Measurements from ENCODE around the gene ZFHX3. TPM values are rescaled to one million over a fixed set of nuclear protein-coding genes. Genes with fewer than 3 reads are reported as not detected.

The ZFHX3 gene
- total RNA-seq, 2 experiments from 2014 or later = 0.38 to 0.43 TPM

DNA sequence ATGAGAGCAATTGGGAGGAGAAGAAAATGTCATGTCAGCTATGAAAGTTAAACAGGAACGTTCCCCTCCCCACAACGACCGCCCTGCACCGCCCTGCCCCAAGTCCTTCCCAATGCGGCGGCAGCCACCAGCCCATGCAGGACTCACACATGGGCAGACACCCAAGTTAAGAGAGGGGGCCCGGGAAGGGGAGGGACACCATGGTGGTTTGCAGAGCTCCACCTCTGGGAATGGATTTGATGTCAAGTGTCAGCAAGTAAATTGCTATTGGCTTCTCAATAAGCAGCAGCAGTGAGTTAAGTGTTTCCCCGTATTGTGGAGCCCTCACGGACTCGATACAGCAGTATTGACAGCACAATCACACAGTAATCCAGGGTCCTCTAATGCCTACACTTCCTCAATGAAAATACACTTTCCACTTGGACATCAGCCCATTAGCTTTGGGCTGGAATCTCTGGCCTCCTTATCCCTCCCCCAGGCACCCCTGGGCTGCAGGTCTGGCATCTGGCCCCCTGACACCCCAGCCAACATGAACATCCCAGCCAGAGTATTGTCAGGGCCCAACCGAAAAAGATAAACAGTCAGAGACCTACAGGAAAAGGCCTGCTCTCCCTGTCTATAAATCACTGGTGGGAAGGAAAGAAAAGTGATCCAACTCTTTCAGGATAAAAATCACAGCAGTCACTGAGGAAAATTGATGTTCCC, 22.6 kb downstream of the ZFHX3 start:
- Mint-ChIP-seq H3K27ac (no peak overlapping the region), H3K27me3 (no peaks in the 10 kb centered on the region), H3K4me1 (no peaks in the 10 kb centered on the region), H3K36me3 (ENCODE audit: low read depth) (no peaks in the 10 kb centered on the region), H3K4me3 (no peak overlapping the region), H3K9me3 (no peaks in the 10 kb centered on the region)
- DNase-seq = no peak
- ChIA-PET CTCF (interaction anchor here (0.6 kb wide), 1 partner anchor 188 kb away, joined by 4 read pairs; no protein-coding TSS in a partner anchor), POLR2A (no interaction called here)

DNA sequence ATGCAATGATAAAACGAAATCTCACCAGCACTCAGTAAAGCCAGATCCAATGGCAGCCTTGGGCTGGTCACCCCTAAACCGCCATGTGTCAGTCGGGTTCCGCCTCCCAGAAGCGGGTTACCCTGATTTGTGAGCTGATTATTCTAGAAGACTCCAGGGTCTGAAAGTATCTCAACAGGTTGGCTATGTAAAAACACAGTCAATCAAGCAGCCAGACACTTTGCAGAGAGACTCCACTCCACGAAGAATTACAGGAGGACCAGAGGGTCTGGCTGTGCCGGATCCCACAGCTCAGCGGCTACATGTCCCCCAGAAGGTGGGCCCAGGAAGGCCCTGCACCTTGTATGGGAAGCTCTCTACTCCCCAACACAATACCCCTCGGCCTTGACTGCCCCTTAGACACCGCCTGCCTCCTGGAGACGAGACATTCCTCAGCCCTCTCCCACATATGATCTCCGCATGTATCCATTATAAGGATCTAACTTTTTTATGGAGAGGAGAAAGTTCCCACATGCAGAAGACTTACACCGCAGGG, 23.3 kb downstream of the ZFHX3 start:
- POLR2A ChIA-PET = no interaction called here
- CTCF ChIA-PET = interaction anchor here (0.6 kb wide), 1 partner anchor 188 kb away, joined by 4 read pairs; no protein-coding TSS in a partner anchor

DNA sequence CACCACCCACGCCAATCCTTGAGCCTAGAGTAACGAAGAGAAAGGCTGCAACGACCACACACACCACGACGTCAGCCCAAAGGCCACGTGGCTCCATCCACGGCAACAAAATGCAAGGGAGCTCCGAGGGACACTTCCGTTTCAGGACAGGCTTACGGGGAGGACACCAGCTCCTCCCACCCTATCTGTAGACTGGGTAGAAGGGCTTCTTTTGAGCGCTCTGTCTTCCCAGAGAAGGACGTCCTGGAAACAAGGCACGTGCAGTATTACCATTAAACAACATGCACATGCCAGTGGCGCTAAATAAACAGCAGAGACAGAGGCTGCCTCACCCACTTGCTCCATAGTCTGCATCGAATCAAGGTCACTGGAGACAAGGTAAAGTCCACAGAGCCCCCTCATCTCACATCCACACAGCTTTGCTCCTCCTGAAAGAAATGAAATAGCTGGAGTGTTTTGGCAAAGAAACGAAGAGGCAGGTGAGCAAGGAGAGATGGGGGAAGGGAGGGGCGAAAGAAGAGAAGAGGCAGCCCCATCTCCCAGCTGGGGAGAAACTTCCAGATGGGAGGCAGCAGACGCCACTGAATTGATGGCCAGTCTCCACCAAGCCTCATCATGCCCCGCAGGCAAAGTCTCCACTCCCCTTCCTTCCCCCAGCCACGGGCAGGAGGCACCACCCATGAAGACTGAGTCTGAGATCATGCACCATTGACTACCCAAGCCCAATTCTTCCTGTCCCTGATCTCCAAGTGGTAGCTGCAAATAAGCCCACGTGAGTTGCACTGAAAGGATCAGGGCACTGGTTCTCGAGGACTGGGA, 24.0 kb downstream of the ZFHX3 start:
- no peak for DNase-seq
- CTCF ChIA-PET = no interaction called here
- POLR2A ChIA-PET = no interaction called here
- Mint-ChIP-seq H3K4me3 (no peak overlapping the region), H3K27ac (no peak overlapping the region), H3K36me3 (ENCODE audit: low read depth) (no peaks in the 10 kb centered on the region), H3K27me3 (no peaks in the 10 kb centered on the region), H3K9me3 (no peaks in the 10 kb centered on the region), H3K4me1 (no peaks in the 10 kb centered on the region)

More for the DNA sequence above, 23.3 kb downstream of the ZFHX3 start:
- Mint-ChIP-seq H3K27me3 (no peaks in the 10 kb centered on the region), H3K4me1 (no peaks in the 10 kb centered on the region), H3K4me3 (no peak overlapping the region), H3K27ac (no peak overlapping the region), H3K36me3 (ENCODE audit: low read depth) (no peaks in the 10 kb centered on the region), H3K9me3 (no peaks in the 10 kb centered on the region)
- no peak for DNase-seq

DNA sequence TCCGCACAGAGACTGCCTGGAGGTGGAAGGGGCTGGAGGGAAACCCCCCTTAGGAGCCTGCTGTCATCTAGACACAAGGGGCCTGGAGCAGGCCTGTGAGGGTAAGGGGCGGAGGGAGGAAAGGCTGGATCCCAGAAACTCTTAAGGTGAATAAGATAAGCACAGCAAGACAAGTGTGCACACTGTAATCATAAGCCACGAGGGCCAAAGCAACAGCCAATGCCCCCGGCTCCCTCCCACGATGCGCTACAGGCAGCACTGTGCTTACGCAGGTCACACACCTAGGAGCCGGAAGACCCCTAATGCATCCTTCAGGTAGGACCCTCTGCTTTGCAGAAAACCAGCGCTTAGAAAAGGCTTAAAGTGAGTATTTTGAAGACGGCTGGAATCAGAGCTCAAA, 24.6 kb downstream of the ZFHX3 start:
- Mint-ChIP-seq H3K9me3 (no peaks in the 10 kb centered on the region), H3K4me1 (no peaks in the 10 kb centered on the region), H3K27ac (no peak overlapping the region), H3K27me3 (no peaks in the 10 kb centered on the region), H3K4me3 (no peak overlapping the region), H3K36me3 (ENCODE audit: low read depth) (no peaks in the 10 kb centered on the region)
- DNase-seq = no peak
- POLR2A ChIA-PET = no interaction called here
- CTCF ChIA-PET = no interaction called here

DNA sequence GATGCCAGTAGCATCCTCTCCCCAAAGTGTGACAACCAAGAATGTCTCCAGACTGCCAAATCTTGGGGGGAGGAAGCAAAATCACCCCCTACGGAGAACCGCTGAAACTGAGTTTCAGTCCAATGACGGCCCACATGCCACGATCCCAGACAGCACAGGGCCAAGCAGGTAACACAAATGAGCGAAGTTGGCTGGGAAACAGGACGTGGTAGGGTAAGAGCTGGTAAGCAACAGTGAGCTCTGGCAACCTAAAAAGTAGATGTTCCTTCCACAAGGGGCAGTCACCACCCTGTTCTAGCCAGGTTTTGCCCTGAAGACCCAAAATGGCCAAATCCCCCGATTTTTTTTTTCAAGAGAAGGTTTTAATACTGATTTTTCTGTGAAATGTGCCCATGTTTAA, 25.4 kb downstream of the ZFHX3 start:
- ChIA-PET POLR2A (no interaction called here), CTCF (no interaction called here)
- Mint-ChIP-seq H3K9me3 (no peaks in the 10 kb centered on the region), H3K27me3 (no peaks in the 10 kb centered on the region), H3K27ac (no peak overlapping the region), H3K36me3 (ENCODE audit: low read depth) (no peaks in the 10 kb centered on the region), H3K4me3 (no peak overlapping the region), H3K4me1 (no peaks in the 10 kb centered on the region)
- DNase-seq = no peak

DNA sequence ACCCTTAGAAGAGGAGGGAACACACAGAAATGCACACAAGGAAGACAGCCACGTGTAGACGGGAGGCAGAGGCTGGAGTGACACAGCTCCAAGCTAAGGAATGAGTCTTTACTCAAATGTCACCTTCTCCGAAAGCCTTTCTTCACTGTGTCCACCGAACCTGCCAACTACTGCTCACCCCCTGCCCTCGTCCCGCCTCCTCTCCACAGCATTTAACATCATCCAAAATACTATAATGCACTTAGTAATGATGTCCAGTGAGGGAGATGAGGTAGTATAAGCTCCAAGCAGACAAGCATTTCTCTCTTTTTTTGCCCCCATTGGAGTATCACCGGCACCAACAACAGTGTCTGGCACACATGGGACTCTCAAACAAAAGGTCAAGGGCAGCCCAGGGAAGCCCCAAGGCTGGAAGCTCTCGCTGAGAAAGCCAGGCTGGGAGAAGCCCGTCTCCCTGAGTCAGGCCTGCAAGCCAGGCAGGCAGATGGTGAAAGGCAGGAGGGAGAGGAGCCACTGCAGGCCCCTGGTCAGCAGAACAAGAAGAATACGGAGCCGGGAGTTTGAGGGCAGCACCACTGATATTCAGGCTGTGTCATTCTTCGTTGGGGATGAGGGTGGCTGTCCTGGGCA, 25.9 kb downstream of the ZFHX3 start:
- Mint-ChIP-seq H3K4me3 (no peak overlapping the region), H3K4me1 (no peaks in the 10 kb centered on the region), H3K9me3 (no peaks in the 10 kb centered on the region), H3K27ac (no peak overlapping the region), H3K27me3 (no peaks in the 10 kb centered on the region), H3K36me3 (ENCODE audit: low read depth) (no peaks in the 10 kb centered on the region)
- DNase-seq = no peak
- POLR2A ChIA-PET = no interaction called here
- CTCF ChIA-PET = no interaction called here

DNA sequence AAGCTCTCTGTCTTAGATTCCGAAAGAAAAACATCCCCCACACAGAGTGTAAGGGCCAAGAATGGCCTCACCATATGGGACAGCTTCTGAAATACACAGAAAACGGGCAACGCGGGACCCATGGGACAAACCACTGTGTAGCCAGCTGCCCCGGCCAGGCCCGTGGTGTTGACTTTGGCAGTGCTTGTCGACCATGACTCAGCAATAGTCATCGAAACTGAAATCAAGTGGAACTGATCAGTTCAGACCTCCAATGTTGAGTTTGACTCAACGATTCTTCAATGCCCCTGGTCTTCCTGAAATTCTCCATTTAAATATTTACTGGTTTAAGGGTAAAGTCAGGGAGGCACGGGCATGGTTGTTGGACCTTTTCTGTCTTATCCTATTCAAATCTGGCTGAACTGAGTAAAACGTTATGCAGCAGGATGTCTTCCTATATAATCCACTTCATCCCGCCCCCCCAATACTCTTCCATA, 27.5 kb downstream of the ZFHX3 start:
- H3K4me1 Mint-ChIP-seq = no peaks in the 10 kb centered on the region
- H3K27me3 Mint-ChIP-seq = no peaks in the 10 kb centered on the region
- no peaks in the 10 kb centered on the region for H3K36me3 Mint-ChIP-seq (ENCODE audit: low read depth)
- H3K4me3 Mint-ChIP-seq = no peak overlapping the region
- no peak for DNase-seq
- ChIA-PET CTCF (no interaction called here), POLR2A (no interaction called here)
- H3K27ac Mint-ChIP-seq = no peak overlapping the region
- H3K9me3 Mint-ChIP-seq = no peaks in the 10 kb centered on the region

DNA sequence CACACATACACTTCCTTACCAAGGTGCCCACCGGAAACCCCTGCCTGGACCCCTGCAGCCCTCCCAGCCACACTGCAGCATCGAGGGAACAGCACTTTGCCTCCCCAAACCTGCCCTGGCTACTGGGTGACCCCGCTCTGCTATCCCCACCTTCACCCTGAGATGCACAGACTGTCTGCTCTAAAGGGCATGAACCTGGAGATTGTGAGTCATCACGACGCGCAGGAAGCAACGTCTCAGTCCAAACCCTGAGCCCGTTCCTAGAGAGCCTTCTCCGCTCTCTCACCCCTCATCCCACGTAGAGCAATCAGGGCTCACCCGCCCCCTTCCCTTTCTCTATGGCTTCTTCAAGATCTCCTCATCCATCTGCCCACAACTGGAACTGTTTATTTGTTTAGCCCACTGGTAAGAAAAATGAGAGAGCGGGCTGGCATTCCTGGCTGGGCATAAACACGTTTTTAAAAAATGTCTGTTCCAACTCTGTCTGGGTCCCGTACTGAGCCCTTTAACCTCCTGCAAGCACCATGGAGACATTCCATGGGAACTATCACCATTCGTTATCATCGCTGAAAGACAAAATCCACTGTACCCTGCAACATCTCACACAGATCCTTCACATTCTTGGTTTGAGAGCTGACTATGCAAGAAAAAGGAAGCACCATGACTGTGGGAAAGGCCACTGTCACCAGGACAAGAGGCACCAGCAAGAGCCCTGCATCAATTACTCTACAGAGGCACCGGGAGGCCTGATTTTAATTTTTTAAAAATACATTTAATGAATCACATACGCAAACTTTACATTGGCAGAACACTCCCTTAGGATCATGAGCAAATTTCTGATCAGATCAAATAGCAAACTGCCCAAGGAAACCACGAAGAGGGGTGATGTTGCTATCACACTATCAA, 28.2 kb downstream of the ZFHX3 start:
- Mint-ChIP-seq H3K4me3 (no peak overlapping the region), H3K4me1 (no peaks in the 10 kb centered on the region), H3K36me3 (ENCODE audit: low read depth) (no peaks in the 10 kb centered on the region), H3K27ac (no peak overlapping the region), H3K27me3 (no peaks in the 10 kb centered on the region), H3K9me3 (no peaks in the 10 kb centered on the region)
- DNase-seq = no peak
- CTCF ChIA-PET = no interaction called here
- POLR2A ChIA-PET = no interaction called here

DNA sequence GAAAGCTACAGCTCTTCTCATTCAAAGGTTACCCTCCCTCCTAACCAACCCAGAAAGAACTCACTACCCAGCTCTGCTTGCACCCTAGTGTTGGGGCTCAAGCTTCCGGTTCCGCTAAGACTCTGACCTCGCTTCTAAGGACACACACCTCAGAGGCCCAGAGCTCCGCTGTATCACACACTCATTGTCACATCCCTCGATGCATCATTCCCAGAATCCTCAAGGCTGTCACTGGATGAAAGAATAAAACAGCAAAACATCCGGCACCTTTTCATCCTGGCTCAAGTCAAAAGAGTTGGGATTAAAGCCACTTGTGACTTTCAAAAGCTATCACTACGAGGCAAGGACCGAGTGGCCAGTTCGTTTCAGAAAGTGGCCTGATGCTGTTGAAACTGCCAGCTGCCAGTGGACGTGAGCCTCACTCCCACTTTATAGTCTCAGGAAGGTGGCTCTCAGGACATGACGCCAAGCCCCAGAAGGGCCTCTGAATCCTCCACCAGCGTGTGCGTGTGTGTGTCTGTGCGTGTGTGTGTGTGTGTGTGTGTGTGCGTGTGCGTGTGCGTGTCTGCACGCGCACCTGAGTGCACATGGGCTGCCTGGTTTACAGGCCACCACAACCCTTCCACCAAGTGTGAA, 29.0 kb downstream of the ZFHX3 start:
- no peak overlapping the region for H3K4me3 Mint-ChIP-seq
- H3K36me3 Mint-ChIP-seq (ENCODE audit: low read depth) = no peaks in the 10 kb centered on the region
- no peak for DNase-seq
- POLR2A ChIA-PET = no interaction called here
- CTCF ChIA-PET = no interaction called here
- no peaks in the 10 kb centered on the region for H3K27me3 Mint-ChIP-seq
- H3K4me1 Mint-ChIP-seq = no peaks in the 10 kb centered on the region
- no peak overlapping the region for H3K27ac Mint-ChIP-seq
- no peaks in the 10 kb centered on the region for H3K9me3 Mint-ChIP-seq

DNA sequence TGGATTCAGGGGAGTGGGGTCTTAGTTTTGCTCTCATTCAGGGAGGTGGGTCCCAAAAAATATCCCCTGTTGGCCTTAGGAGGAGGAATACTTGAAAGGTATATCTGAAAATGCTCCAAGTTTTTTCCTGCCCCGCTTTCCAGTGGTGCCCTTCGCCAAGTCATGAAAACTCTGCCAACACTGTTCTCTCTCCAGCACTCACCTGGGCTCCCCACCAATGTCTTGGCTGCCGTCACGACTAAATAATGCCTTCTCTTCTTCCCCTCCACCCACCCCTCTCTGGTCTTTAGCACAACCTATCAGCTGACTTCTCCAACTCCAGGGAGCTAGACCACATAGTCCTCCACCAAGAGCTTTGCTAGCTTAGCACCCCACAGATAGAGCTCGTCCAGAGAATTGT, 30.6 kb downstream of the ZFHX3 start:
- Mint-ChIP-seq H3K27ac (no peak overlapping the region), H3K4me1 (no peaks in the 10 kb centered on the region), H3K27me3 (no peaks in the 10 kb centered on the region), H3K9me3 (no peaks in the 10 kb centered on the region), H3K36me3 (ENCODE audit: low read depth) (no peaks in the 10 kb centered on the region), H3K4me3 (no peak overlapping the region)
- no peak for DNase-seq
- CTCF ChIA-PET = no interaction called here
- POLR2A ChIA-PET = no interaction called here

DNA sequence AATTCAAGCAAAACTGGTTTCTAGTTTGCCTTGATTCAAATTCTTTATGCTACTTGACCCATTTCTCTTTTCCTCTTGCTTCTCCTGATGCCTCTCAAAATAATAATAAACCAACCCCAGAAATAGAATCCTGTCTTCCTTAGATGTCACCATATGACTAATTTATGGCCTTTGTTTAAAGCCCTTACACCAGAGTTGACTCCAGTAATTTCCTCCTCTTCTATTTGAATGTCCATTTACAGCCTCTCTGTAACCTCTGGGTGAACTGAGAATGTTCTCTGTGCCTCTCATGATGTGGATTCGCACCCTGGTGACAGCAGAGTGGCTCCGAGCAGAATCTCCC, 31.5 kb downstream of the ZFHX3 start:
- DNase-seq = no peak
- H3K27ac Mint-ChIP-seq = no peak overlapping the region
- POLR2A ChIA-PET = no interaction called here
- no peaks in the 10 kb centered on the region for H3K36me3 Mint-ChIP-seq (ENCODE audit: low read depth)
- CTCF ChIA-PET = no interaction called here
- H3K9me3 Mint-ChIP-seq = no peaks in the 10 kb centered on the region
- no peaks in the 10 kb centered on the region for H3K27me3 Mint-ChIP-seq
- no peaks in the 10 kb centered on the region for H3K4me1 Mint-ChIP-seq
- no peak overlapping the region for H3K4me3 Mint-ChIP-seq

DNA sequence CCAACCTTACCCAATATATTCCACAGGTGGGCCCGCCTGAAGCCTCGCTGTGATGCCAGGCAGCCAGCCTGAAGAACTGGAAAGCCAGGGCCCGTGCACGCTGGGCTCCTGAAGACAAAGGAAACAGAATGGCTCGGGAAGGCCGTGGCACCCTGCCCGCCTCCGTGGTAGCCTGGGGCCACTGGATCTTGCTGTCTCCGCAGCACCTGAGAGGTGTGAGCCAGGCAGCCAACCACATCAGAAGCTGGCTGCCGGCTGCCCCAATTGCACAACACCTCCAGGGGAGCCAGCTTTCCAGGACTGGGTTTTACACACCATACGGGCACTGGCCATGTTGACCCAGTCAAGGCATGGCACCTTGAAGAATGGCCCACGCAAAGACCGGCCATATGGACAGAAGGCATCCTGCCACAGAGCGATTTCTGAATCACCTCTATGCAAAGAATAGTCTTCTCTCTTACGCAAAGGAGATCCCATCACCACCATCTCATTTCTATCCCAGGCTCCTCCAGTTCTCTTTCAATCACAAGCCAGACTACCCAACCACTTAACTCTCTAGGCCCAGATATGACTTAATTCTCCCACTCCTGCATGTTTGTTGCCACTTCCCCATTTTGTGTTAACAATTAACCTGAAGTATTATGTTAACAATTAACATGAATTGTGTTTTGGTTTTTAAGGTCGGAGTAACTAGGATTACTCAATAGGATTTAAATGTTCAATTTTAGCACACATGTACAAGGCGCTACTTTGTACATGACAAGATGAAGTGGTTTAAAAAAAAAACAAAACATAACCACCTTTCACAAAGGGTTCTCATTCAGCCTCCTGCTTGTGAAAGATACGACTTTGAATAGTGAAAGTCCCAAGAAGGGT, 32.1 kb downstream of the ZFHX3 start:
- H3K4me1 Mint-ChIP-seq = no peaks in the 10 kb centered on the region
- ChIA-PET POLR2A (no interaction called here), CTCF (no interaction called here)
- H3K27me3 Mint-ChIP-seq = no peaks in the 10 kb centered on the region
- DNase-seq = no peak
- no peak overlapping the region for H3K27ac Mint-ChIP-seq
- H3K36me3 Mint-ChIP-seq (ENCODE audit: low read depth) = no peaks in the 10 kb centered on the region
- no peaks in the 10 kb centered on the region for H3K9me3 Mint-ChIP-seq
- H3K4me3 Mint-ChIP-seq = no peak overlapping the region

Measured in activated CD4-positive, alpha-beta memory T cell treated with anti-CD3 and anti-CD28 coated beads, Interleukin-2, amount 10 ng/mL, durations not matched to agents 7 days and 5 days (primary cell).